ENCODE measurements around the gene BDP1.
"Not testable (repeated sequence)": the region's sequence is repeated elsewhere in the genome, so short reads cannot be mapped to it uniquely, and the experiment has no call there.

BDP1 gene

DNA sequence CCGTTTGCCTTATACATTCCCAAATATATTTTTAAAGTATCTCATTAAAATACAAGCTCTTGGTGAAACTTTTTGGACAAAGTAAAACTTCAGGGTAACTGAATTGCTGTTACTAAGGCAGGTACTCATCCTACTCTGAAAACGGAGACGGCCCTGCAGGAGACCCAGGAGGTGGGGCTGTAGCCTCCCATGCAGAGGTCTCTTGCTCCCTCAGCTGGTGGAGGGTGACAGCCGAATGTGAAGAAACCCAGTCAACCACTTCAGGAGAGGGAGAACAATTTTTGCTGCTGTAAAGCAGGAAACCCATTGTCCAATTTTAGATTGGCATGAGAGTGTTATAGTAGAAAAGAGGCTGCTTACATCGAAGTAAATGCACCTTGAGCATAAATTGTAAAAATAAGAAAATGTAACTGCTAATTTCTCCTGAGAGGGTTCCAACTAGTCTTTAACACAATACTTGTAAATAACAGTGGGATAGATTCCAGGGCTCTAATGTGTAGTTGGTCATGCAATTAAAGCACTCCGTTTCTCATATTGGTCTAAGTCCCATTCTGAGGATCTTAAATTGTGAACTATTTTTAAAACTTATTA, 8.1 kb upstream of the BDP1 start:
- peak overlapping the region; percentile 61 for H3K4me3 ChIP-seq (ENCODE audit: low read depth, low read length)
- DNase-seq (ENCODE audit: low read depth) = not testable (repeated sequence)
- TF ChIP-seq CTCF (IDR thresholded peaks at IDR 0.05; ENCODE audit: control insufficient read depth, extremely low read depth, insufficient read depth) = peak; percentile 50

- no peak overlapping the region for H3K4me3 ChIP-seq (ENCODE audit: low read depth, low read length)
- DNase-seq (ENCODE audit: low read depth) = peak; percentile 89
- TF ChIP-seq CTCF (IDR thresholded peaks at IDR 0.05; ENCODE audit: control insufficient read depth, extremely low read depth, insufficient read depth) = no peak
Observed at GRCh38 chr5:71452876-71453275, 2.6 kb upstream of the BDP1 start.

DNA sequence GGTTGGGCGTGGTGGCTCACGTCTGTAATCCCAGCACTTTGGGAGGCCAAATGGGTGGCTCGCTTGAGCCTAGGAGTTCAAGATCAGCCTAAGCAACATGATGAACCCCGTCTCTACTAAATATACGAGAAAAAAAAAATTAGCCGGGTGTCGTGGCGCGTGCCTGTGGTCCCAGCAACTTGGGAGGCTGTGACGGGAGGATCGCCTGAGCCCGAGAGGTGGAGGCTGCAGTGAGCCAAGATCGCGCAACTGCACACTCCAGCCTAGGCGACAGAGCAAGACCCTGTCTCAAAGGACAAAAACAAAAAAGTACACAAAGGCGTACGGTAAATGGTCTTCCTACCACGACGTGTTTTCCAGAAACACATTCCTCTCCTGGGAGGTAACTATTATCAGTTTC, 538 bp upstream of the BDP1 start:
- DNase-seq (ENCODE audit: low read depth) = no peak
- H3K4me3 ChIP-seq (ENCODE audit: low read depth, low read length) = peak overlapping the region; percentile 83
- TF ChIP-seq CTCF (IDR thresholded peaks at IDR 0.05; ENCODE audit: control insufficient read depth, extremely low read depth, insufficient read depth) = no peak

- no peak for TF ChIP-seq CTCF (IDR thresholded peaks at IDR 0.05; ENCODE audit: control insufficient read depth, extremely low read depth, insufficient read depth)
- H3K4me3 ChIP-seq (ENCODE audit: low read depth, low read length) = peak overlapping the region; percentile 83
- no peak for DNase-seq (ENCODE audit: low read depth)
Observed at GRCh38 chr5:71456362-71456743, 902 bp downstream of the BDP1 start.

DNA sequence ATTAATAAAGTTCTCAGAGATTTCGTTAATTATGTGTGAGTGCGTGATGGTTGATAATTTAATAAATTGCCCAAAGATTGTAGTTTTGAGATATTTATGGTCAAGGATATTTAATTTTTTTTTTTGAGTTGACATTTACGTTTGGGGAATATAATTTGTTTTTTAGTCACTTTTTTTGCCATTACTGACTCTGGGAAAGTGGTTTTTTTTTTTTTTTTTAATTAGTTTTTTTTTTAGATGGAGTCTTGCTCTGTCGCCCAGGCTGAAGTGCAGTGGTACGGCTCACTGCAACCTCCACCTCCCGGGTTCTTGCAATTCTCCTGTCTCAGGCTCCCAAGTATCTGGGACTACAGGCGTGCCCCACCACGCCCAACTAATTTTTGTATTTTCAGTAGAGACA, 1.7 kb downstream of the BDP1 start:
- TF ChIP-seq CTCF (IDR thresholded peaks at IDR 0.05; ENCODE audit: control insufficient read depth, extremely low read depth, insufficient read depth) = no peak
- no peak for DNase-seq (ENCODE audit: low read depth)
- peak overlapping the region; percentile 83 for H3K4me3 ChIP-seq (ENCODE audit: low read depth, low read length)

DNA sequence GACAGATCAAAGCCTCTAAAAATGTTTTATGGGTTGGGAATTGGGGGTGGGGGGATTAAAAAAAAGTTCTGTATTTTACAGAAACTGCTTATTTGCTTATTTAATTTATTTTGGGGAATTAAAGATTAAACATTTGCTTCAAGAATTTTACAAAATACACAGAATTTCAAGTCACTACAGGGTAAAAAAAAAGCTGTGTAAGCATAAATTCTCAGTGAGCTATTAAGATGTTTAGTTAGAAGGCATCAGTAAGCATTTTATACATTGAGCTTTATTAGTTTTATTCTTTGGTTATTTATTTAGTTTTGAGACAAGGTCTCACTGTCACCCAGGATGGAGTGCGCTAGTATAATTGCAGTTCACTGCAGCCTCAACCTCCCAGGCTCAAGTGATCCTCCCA, 5.2 kb downstream of the BDP1 start:
- TF ChIP-seq CTCF (IDR thresholded peaks at IDR 0.05; ENCODE audit: control insufficient read depth, extremely low read depth, insufficient read depth) = no peak
- DNase-seq (ENCODE audit: low read depth) = no peak

DNA sequence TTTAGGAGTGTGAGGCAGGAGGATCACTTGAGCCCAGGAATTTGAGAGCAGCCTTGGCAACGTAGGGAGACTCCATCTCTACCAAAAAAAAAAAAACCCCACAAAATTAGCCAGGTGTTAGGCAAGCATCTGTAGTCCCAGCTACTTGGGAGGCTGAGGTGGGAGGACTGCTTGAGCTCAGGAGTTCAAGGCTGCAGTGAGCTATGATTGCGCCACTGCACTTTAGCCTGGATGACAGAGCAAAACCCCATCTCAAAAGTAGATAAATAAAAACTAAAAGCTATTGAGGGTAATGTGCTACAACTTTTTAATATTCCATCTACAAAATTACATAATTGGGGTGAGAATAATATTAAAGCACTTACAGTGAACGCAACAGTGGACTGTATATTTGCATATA, 5.9 kb downstream of the BDP1 start:
- no peak for TF ChIP-seq CTCF (IDR thresholded peaks at IDR 0.05; ENCODE audit: control insufficient read depth, extremely low read depth, insufficient read depth)
- no peak overlapping the region for H3K4me3 ChIP-seq (ENCODE audit: low read depth, low read length)
- DNase-seq (ENCODE audit: low read depth) = no peak

More for the DNA sequence above, 5.2 kb downstream of the BDP1 start:
- no peak overlapping the region for H3K4me3 ChIP-seq (ENCODE audit: low read depth, low read length)
